Astrocyte of the cerebellum (primary cell): Measurements from ENCODE around the gene APPL2.

Experiments
- DNase-seq: peaks from one replicate; pipeline ENCODE4 v3.0.0-alpha.2; 2011; ENCODE audit warnings: low read depth
- H3K4me3 ChIP-seq: 2 replicates; pipeline ENCODE4 v1.5.1; 2011; ENCODE audit warnings: mild to moderate bottlenecking, low read depth, low read length, moderate library complexity
- CTCF ChIP-seq: IDR thresholded peaks from 2 replicates; pipeline ENCODE4 v1.5.1; 2012; ENCODE audit warnings: low read length, low read depth, moderate library complexity, mild to moderate bottlenecking; ENCODE audit errors: missing control alignments
- in situ Hi-C: cut with HindIII; loops from 2 replicates; pipeline ENCODE4 v1.10.0; 2017; ENCODE audit warnings: low sequenced_read_pairs

The APPL2 gene

GRCh38 chr12:105220929-105221290 is 15.1 kb downstream of the APPL2 start:
- TF ChIP-seq CTCF = no peak
- H3K4me3 ChIP-seq = no peak overlapping the region
- in situ Hi-C loops = no loop called here
- no peak for DNase-seq

GRCh38 chr12:105220150-105220928 is 15.6 kb downstream of the APPL2 start:
- in situ Hi-C loops = no loop called here
- TF ChIP-seq CTCF = no peak
- no peak for DNase-seq
- no peak overlapping the region for H3K4me3 ChIP-seq

GRCh38 chr12:105219261-105220028 is 16.5 kb downstream of the APPL2 start:
- TF ChIP-seq CTCF = no peak
- in situ Hi-C loops = no loop called here
- no peak for DNase-seq
- no peak overlapping the region for H3K4me3 ChIP-seq

- no peak for DNase-seq
- no peak for TF ChIP-seq CTCF
- H3K4me3 ChIP-seq = no peak overlapping the region
- in situ Hi-C loops = no loop called here
Observed at GRCh38 chr12:105218434-105218833, 17.5 kb downstream of the APPL2 start.

GRCh38 chr12:105214670-105215375 is 21.2 kb downstream of the APPL2 start:
- in situ Hi-C loops = no loop called here
- no peak overlapping the region for H3K4me3 ChIP-seq
- TF ChIP-seq CTCF = no peak
- no peak for DNase-seq

GRCh38 chr12:105214148-105214547 is 21.8 kb downstream of the APPL2 start:
- in situ Hi-C loops = no loop called here

More at GRCh38 chr12:105214148-105214547, 21.8 kb downstream of the APPL2 start:
- no peak for TF ChIP-seq CTCF
- H3K4me3 ChIP-seq = no peak overlapping the region
- no peak for DNase-seq
